Measurements from ENCODE around the gene CBX1.

- no peak for TF ChIP-seq CTCF (conservative IDR thresholded peaks at IDR 0.05; ENCODE audit: low read length)
- no peak for TF ChIP-seq EZH2phosphoT487 (IDR thresholded peaks at IDR 0.05; ENCODE audit: borderline replicate concordance, low read depth, low read length)
Measured at GRCh38 chr17:48056879-48057278, 44.4 kb downstream of the CBX1 start.

All from OCI-LY7 (cell line).